Measurements from ENCODE around the gene CRACDL.

The CRACDL gene

DNA sequence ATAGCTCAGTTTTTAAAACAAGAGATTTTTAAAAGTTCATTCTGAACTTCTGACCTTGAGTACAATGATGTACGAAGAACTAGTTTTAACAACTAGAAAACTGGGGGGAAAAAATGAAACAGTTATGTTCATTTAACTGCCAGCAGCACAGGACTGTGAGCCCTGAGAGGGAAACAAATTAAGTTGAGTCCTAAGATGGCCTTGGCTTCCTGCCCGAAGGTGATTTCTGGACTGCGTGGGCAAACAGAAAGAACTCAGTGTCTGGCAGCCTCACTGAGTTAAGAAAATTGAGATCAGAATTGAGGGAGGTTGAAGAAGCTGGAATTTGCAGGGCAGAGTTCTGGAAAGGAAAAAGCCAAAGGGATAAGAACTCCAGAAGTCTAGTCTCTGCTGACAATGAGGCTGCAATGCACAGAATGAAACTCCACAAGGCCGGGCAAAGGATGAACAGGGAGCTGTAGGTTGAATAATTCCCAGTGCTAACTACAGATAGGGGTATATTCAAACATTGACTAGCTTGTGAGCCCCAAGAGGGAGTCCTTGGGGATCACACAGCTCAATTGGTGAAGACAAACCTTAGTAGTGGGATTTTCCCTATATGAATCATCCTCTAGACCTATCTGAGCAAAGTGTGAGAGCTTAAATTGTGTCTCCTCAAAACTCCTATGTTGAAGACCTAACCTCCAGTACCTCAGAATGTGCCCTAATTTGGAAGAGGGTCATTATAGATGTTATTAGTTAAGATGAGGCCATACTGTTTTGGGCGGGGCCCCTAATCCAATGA lies 13.1 kb upstream of the CRACDL start:
- Histone ChIP-seq H3K36me3 (no peaks in the 10 kb centered on the region), H3K4me3 (ENCODE audit: low read depth, low read length) (no peak overlapping the region), H3K4me1 (no peaks in the 10 kb centered on the region), H3K9me3 (no peaks in the 10 kb centered on the region), H3K27me3 (no peaks in the 10 kb centered on the region)
- no peak for DNase-seq
- no peak for TF ChIP-seq CTCF (IDR thresholded peaks at IDR 0.05; ENCODE audit: low read depth, low read length)

- Histone ChIP-seq H3K4me3 (ENCODE audit: low read depth, low read length) (no peak overlapping the region), H3K4me1 (no peaks in the 10 kb centered on the region), H3K36me3 (no peaks in the 10 kb centered on the region), H3K27me3 (no peaks in the 10 kb centered on the region), H3K9me3 (no peaks in the 10 kb centered on the region)
- no peak for DNase-seq
- no peak for TF ChIP-seq CTCF (IDR thresholded peaks at IDR 0.05; ENCODE audit: low read depth, low read length)
Observed at GRCh38 chr2:98947554-98947953, 11.5 kb upstream of the CRACDL start.

- H3K4me1 ChIP-seq, result no peaks in the 10 kb centered on the region
- no peak for TF ChIP-seq CTCF (IDR thresholded peaks at IDR 0.05; ENCODE audit: low read depth, low read length)
- no peaks in the 10 kb centered on the region for H3K27me3 ChIP-seq
- no peaks in the 10 kb centered on the region for H3K9me3 ChIP-seq
- H3K36me3 ChIP-seq, result no peaks in the 10 kb centered on the region
- H3K4me3 ChIP-seq (ENCODE audit: low read depth, low read length), result no peak overlapping the region
- DNase-seq, result no peak
Observed at GRCh38 chr2:98946855-98947254, 10.8 kb upstream of the CRACDL start.

- DNase-seq, result no peak
- TF ChIP-seq CTCF (IDR thresholded peaks at IDR 0.05; ENCODE audit: low read depth, low read length), result no peak
Observed at GRCh38 chr2:98944775-98945174, 8.8 kb upstream of the CRACDL start.

GRCh38 chr2:98940102-98940501 lies 4.1 kb upstream of the CRACDL start:
- Histone ChIP-seq H3K4me3 (ENCODE audit: low read depth, low read length) (no peak overlapping the region), H3K36me3 (no peaks in the 10 kb centered on the region), H3K9me3 (no peaks in the 10 kb centered on the region), H3K27me3 (peaks cover 20% of the 10 kb centered on the region), H3K4me1 (no peaks in the 10 kb centered on the region)
- no peak for DNase-seq
- TF ChIP-seq CTCF (IDR thresholded peaks at IDR 0.05; ENCODE audit: low read depth, low read length), result no peak

More at GRCh38 chr2:98944775-98945174, 8.8 kb upstream of the CRACDL start:
- Histone ChIP-seq H3K9me3 (no peaks in the 10 kb centered on the region), H3K4me1 (no peaks in the 10 kb centered on the region), H3K4me3 (ENCODE audit: low read depth, low read length) (no peak overlapping the region), H3K36me3 (no peaks in the 10 kb centered on the region), H3K27me3 (no peaks in the 10 kb centered on the region)

GRCh38 chr2:98937906-98938305 lies 1.9 kb upstream of the CRACDL start:
- DNase-seq, result no peak
- Histone ChIP-seq H3K4me3 (ENCODE audit: low read depth, low read length) (no peak overlapping the region), H3K36me3 (no peaks in the 10 kb centered on the region), H3K27me3 (peaks cover 23% of the 10 kb centered on the region), H3K9me3 (no peaks in the 10 kb centered on the region), H3K4me1 (no peaks in the 10 kb centered on the region)
- TF ChIP-seq CTCF (IDR thresholded peaks at IDR 0.05; ENCODE audit: low read depth, low read length), result no peak

All from BE2C (cell line).